Endothelial cell of umbilical vein (primary cell): Measurements from ENCODE around the gene C10orf143. TPM values are rescaled to one million over a fixed set of nuclear protein-coding genes. Genes with fewer than 3 reads are reported as not detected.

ENCODE experiments used
- BruUV-seq: library from RNA; stranded (reverse); fragments of 400-500 nt; replicated peaks from 2 replicates; lab custom pipeline; 2021; lab: Mats Ljungman, UMichigan
- CTCF ChIA-PET: fragments of 300-600, 350-600 bp; sonication (Branson Sonifier 250); formaldehyde crosslinking; loops from one replicate; lab custom pipeline; 2021; ENCODE audit warnings: antibody characterized with exemption, inconsistent platforms; lab: Charles Lee
- POLR2A ChIA-PET: fragments of 300-600, 350-600 bp; sonication (Branson Sonifier 250); formaldehyde crosslinking; loops from one replicate; lab custom pipeline; 2021; ENCODE audit warnings: antibody characterized with exemption, inconsistent platforms; lab: Charles Lee
- DNase-seq: peaks from one replicate; pipeline ENCODE4 v3.0.0-alpha.2; 2011; ENCODE audit warnings: low read depth, low spot score
- FAIRE-seq: peaks from 2 replicates; lab custom pipeline; 2011; peaks lifted over from hg19 to GRCh38; lab: Jason Lieb, UNC
- H2AFZ ChIP-seq: 2 replicates; pipeline ENCODE4 v1.6.0; 2012; ENCODE audit warnings: low read depth, low read length, control low read depth, inconsistent platforms
- H3K27ac ChIP-seq: 2 replicates; pipeline ENCODE4 v1.5.1; 2011; ENCODE audit warnings: low read depth, mild to moderate bottlenecking, control low read depth, low read length, moderate library complexity; ENCODE audit not compliant: insufficient read depth
- H3K27me3 ChIP-seq, 2 experiments: 2 replicates each; pipeline versions ENCODE4 v1.6.0 to v1.6.1; 2011; ENCODE audit warnings: low read length in 2 of 2, mixed read lengths in 1 of 2; ENCODE audit not compliant: control insufficient read depth in 2 of 2, insufficient read depth in 2 of 2
- H3K36me3 ChIP-seq, 2 experiments: 2 replicates in 1 of 2; 3 replicates in 1 of 2; pipeline ENCODE4 v1.5.1; 2011; ENCODE audit warnings: low read length in 2 of 2, mild to moderate bottlenecking in 1 of 2, moderate library complexity in 1 of 2; ENCODE audit not compliant: control insufficient read depth in 2 of 2, insufficient read depth in 2 of 2; ENCODE audit errors: extremely low read depth in 1 of 2
- H3K4me1 ChIP-seq: 3 replicates; pipeline ENCODE4 v1.5.1; 2011; ENCODE audit warnings: mild to moderate bottlenecking, low read length; ENCODE audit not compliant: control insufficient read depth, insufficient read depth; ENCODE audit errors: extremely low read depth
- H3K4me2 ChIP-seq: 2 replicates; pipeline ENCODE4 v1.6.1; 2011; ENCODE audit warnings: low read length, control low read depth, mixed read lengths; ENCODE audit not compliant: insufficient read depth
- H3K4me3 ChIP-seq, 3 experiments: fragments of 200-600 bp in 1 of 3; sonication (generic), shearing (Covaris generic) in 1 of 3; replicated peaks in 1 of 3; 2 replicates each; pipeline ENCODE4 v1.5.1; 2011 to 2016; ENCODE audit warnings: control low read depth in 3 of 3, low read length in 3 of 3, mild to moderate bottlenecking in 2 of 3, inconsistent platforms in 1 of 3, low read depth in 1 of 3, moderate library complexity in 1 of 3; ENCODE audit not compliant: insufficient read depth in 1 of 3
- H3K79me2 ChIP-seq: 2 replicates; pipeline ENCODE4 v1.6.0; 2012; ENCODE audit warnings: low read length, inconsistent platforms; ENCODE audit not compliant: control insufficient read depth, insufficient read depth
- H3K9ac ChIP-seq: replicated peaks from 2 replicates; pipeline ENCODE3; 2011; ENCODE audit warnings: low read length, control low read depth; ENCODE audit not compliant: insufficient read depth; ENCODE audit errors: extremely low read depth
- H3K9me1 ChIP-seq: replicated peaks from 3 replicates; pipeline ENCODE4 v1.6.0; 2011; ENCODE audit warnings: mild to moderate bottlenecking, low read length; ENCODE audit not compliant: control insufficient read depth, insufficient read depth; ENCODE audit errors: extremely low read depth
- H3K9me3 ChIP-seq: replicated peaks from 2 replicates; pipeline ENCODE4 v1.5.1; 2012; ENCODE audit warnings: low read length, inconsistent platforms; ENCODE audit not compliant: control insufficient read depth, insufficient read depth
- H4K20me1 ChIP-seq: replicated peaks from 2 replicates; pipeline ENCODE3; 2011; ENCODE audit warnings: mild to moderate bottlenecking, low read length; ENCODE audit not compliant: control insufficient read depth, insufficient read depth; ENCODE audit errors: extremely low read depth
- CTCF ChIP-seq, 2 donors: IDR thresholded peaks; 1 replicate in 1 of 2; 2 replicates in 1 of 2; pipeline ENCODE4 v1.5.1; 2011; ENCODE audit warnings: low read length in 2 of 2, mild to moderate bottlenecking in 2 of 2, moderate library complexity in 2 of 2, control low read depth in 1 of 2, inconsistent platforms in 1 of 2, low read depth in 1 of 2; ENCODE audit not compliant: insufficient read depth in 1 of 2; ENCODE audit errors: extremely low read depth in 1 of 2
- EZH2 ChIP-seq: IDR thresholded peaks from 2 replicates; pipeline ENCODE4 v1.6.1; 2012; ENCODE audit warnings: borderline replicate concordance, low read depth, mild to moderate bottlenecking, moderate library complexity, low read length, inconsistent platforms; ENCODE audit not compliant: severe bottlenecking
- FOS ChIP-seq: IDR thresholded peaks from 2 replicates; pipeline ENCODE4 v1.6.1; 2011; ENCODE audit warnings: mild to moderate bottlenecking, low read length, moderate library complexity, borderline replicate concordance; ENCODE audit not compliant: insufficient read depth
- GATA2 ChIP-seq: IDR thresholded peaks from 2 replicates; pipeline ENCODE4 v1.7.0; 2011; ENCODE audit warnings: low read depth, mild to moderate bottlenecking, moderate library complexity, mixed read lengths, low read length; ENCODE audit not compliant: insufficient read length, insufficient read depth
- JUN ChIP-seq: IDR thresholded peaks from 2 replicates; pipeline ENCODE4 v1.6.1; 2011; ENCODE audit warnings: borderline replicate concordance, low read depth; ENCODE audit not compliant: insufficient read length, insufficient read depth
- MAX ChIP-seq: IDR thresholded peaks from 2 replicates; pipeline ENCODE4 v1.6.1; 2011; ENCODE audit not compliant: insufficient read depth, insufficient read length
- MYC ChIP-seq: IDR thresholded peaks from one replicate; pipeline ENCODE4 v1.6.1; 2011; ENCODE audit warnings: mild to moderate bottlenecking, low read depth, low read length
- POLR2A ChIP-seq: IDR thresholded peaks from 2 replicates; pipeline ENCODE4 v1.6.1; 2012; ENCODE audit warnings: low read depth, mild to moderate bottlenecking, control low read depth, low read length
- POLR2AphosphoS5 ChIP-seq: IDR thresholded peaks from 2 replicates; pipeline ENCODE4 v1.6.1; 2012; ENCODE audit warnings: low read depth, mild to moderate bottlenecking, control low read depth, low read length, moderate library complexity; ENCODE audit not compliant: insufficient read depth
- dilution Hi-C: fragments of 300-500 bp; cut with MboI; formaldehyde crosslinking; loops from one replicate; pipeline ENCODE4 v1.15.0; 2019; ENCODE audit warnings: low sequenced_read_pairs; ENCODE audit not compliant: extremely low pct_ligation_motif_present
- intact Hi-C: fragments of 100-400 bp; cut with micrococcal nuclease; formaldehyde crosslinking; loops from one replicate; pipeline ENCODE4 v1.10.0; 2022
- polyA plus RNA-seq, 4 experiments: library from polyadenylated mRNA; depleted of rRNA in 3 of 4; stranded (reverse) in 3 of 4; unstranded in 1 of 4; fragments of >200 nt; gene quantifications; 2 replicates each; pipeline versions ENCODE4 v1.2.1 to v1.2.3, GENCODE V29; 2011 to 2012; ENCODE audit warnings: missing spikeins in 1 of 4
- total RNA-seq: library from RNA; stranded (reverse); gene quantifications from 2 replicates; pipeline ENCODE4 v1.2.3, GENCODE V29; 2021

Gene C10orf143
- total and polyA plus RNA-seq, 2 donors (not counting 3 experiments of a cell fraction or from before 2014, with no cell fraction given), result 0.26 to 0.44 TPM

GRCh38 chr10:130064783-130065182 is 45.8 kb downstream of the C10orf143 start:
- TF ChIP-seq POLR2AphosphoS5 (no peak), FOS (no peak), MAX (no peak), MYC (no peak), EZH2 (no peak), GATA2 (no peak), CTCF (IDR thresholded peaks at IDR 0.05; ENCODE audit: extremely low read depth in 1 of 2, insufficient read depth in 1 of 2, low read depth in 1 of 2, low read length in 2 of 2) (no peak), JUN (no peak), POLR2A (no peak)
- Histone ChIP-seq H3K4me2 (no peak overlapping the region), H3K36me3 (no peaks in the 10 kb centered on the region), H3K4me1 (no peaks in the 10 kb centered on the region), H4K20me1 (no peaks in the 10 kb centered on the region), H3K9ac (no peak overlapping the region), H3K9me3 (no peaks in the 10 kb centered on the region), H2AFZ (no peak overlapping the region), H3K27ac (no peak overlapping the region), H3K27me3 (no peaks in the 10 kb centered on the region), H3K4me3 (no peak overlapping the region), H3K9me1 (no peaks in the 10 kb centered on the region), H3K79me2 (no peaks in the 10 kb centered on the region)
- ChIA-PET CTCF (no interaction called here), POLR2A (no interaction called here)
- DNase-seq (no peak), FAIRE-seq (no peak)
- intact Hi-C loops, result no loop called here
- dilution Hi-C loops, result no loop called here
- BruUV-seq, result no TSS peak
